HK-2 (cell line): ENCODE data around the gene PLEKHA4.
A peak's percentile ranks its signal among the peaks of the same experiment; 100 is the strongest.
"Not testable (repeated sequence)": the region's sequence is repeated elsewhere in the genome, so short reads cannot be mapped to it uniquely, and the experiment has no call there.

Experiments used
- DNase-seq: peaks from one replicate; pipeline ENCODE4 v3.0.0-alpha.2; 2018; ENCODE audit not compliant: unreplicated experiment

Gene PLEKHA4

GRCh38 chr19:48889496-48889895 is 21.1 kb upstream of the PLEKHA4 start:
- not testable (repeated sequence) for DNase-seq

- DNase-seq: no peak
These were observed 19.6 kb upstream of the PLEKHA4 start for GRCh38 chr19:48887861-48888612.

GRCh38 chr19:48883726-48884125 is 15.3 kb upstream of the PLEKHA4 start:
- DNase-seq: no peak

GRCh38 chr19:48881741-48882657 is 13.6 kb upstream of the PLEKHA4 start:
- DNase-seq: no peak

GRCh38 chr19:48879696-48880095 is 11.3 kb upstream of the PLEKHA4 start:
- not testable (repeated sequence) for DNase-seq

GRCh38 chr19:48879025-48879637 is 10.7 kb upstream of the PLEKHA4 start:
- no peak for DNase-seq

GRCh38 chr19:48878196-48879024 is 10.0 kb upstream of the PLEKHA4 start:
- no peak for DNase-seq

GRCh38 chr19:48877855-48878195 is 9.4 kb upstream of the PLEKHA4 start:
- DNase-seq: no peak

- DNase-seq: not testable (repeated sequence)
These were observed 7.9 kb upstream of the PLEKHA4 start for GRCh38 chr19:48876043-48876981.

- DNase-seq: peak; percentile 80
These were observed 6.1 kb upstream of the PLEKHA4 start for GRCh38 chr19:48874303-48875135.

GRCh38 chr19:48873476-48874302 is 5.3 kb upstream of the PLEKHA4 start:
- DNase-seq: no peak

GRCh38 chr19:48872884-48873475 is 4.6 kb upstream of the PLEKHA4 start:
- DNase-seq: peak; percentile 73

GRCh38 chr19:48872182-48872883 is 3.9 kb upstream of the PLEKHA4 start, which contains the start of gene PPP1R15A:
TSS of gene PPP1R15A (plus strand) at chr19:48872421. CDS start at chr19:48873234, 813 bp downstream.
- peak; percentile 98 for DNase-seq

- not testable (repeated sequence) for DNase-seq
These were observed 3.2 kb upstream of the PLEKHA4 start for GRCh38 chr19:48871471-48872181.

- no peak for DNase-seq
These were observed 1.6 kb upstream of the PLEKHA4 start for GRCh38 chr19:48870048-48870447.

GRCh38 chr19:48867746-48868113 is 687 bp downstream of the PLEKHA4 start:
- no peak for DNase-seq
